MM.1S (cell line): ENCODE measurements around the gene BRIP1.
"Not testable (repeated sequence)": the region's sequence is repeated elsewhere in the genome, so short reads cannot be mapped to it uniquely, and the experiment has no call there.

Source experiments
- DNase-seq: peaks from one replicate; pipeline ENCODE4 v3.0.0-alpha.2; 2015
- H2AFZ ChIP-seq: fragments of 300-600 bp; sonication (generic); 2 replicates; pipeline ENCODE4 v1.6.0; 2016; ENCODE audit warnings: antibody characterized with exemption, low read length
- H3F3A ChIP-seq: fragments of 300-600 bp; sonication (generic); 2 replicates; pipeline ENCODE4 v1.6.1; 2016; ENCODE audit warnings: mild to moderate bottlenecking, antibody characterized with exemption, low read length, moderate library complexity, mixed read lengths; ENCODE audit not compliant: insufficient read depth
- H3K27ac ChIP-seq: fragments of 300-600 bp; sonication (generic); 2 replicates; pipeline ENCODE4 v1.5.1; 2016; ENCODE audit warnings: mild to moderate bottlenecking, low read length
- H3K27me3 ChIP-seq: fragments of 300-600 bp; sonication (generic); replicated peaks from 2 replicates; pipeline ENCODE4 v1.6.0; 2016; ENCODE audit warnings: low read length; ENCODE audit not compliant: insufficient read depth
- H3K36me3 ChIP-seq: fragments of 300-600 bp; sonication (generic); replicated peaks from 2 replicates; pipeline ENCODE4 v1.6.1; 2016; ENCODE audit warnings: mild to moderate bottlenecking, low read length, mixed read lengths; ENCODE audit not compliant: insufficient read depth
- H3K4me1 ChIP-seq: fragments of 300-600 bp; sonication (generic); 2 replicates; pipeline ENCODE4 v1.6.1; 2016; ENCODE audit warnings: low read length, mixed read lengths
- H3K4me2 ChIP-seq: fragments of 300-600 bp; sonication (generic); 2 replicates; pipeline ENCODE4 v1.6.0; 2016; ENCODE audit warnings: low read depth, low read length
- H3K4me3 ChIP-seq: fragments of 300-600 bp; sonication (generic); 2 replicates; pipeline ENCODE4 v1.5.1; 2016; ENCODE audit warnings: low read length, mixed read lengths
- H3K79me2 ChIP-seq: fragments of 300-600 bp; sonication (generic); 2 replicates; pipeline ENCODE4 v1.6.1; 2016; ENCODE audit warnings: mixed run types, low read length, mixed read lengths
- H3K9ac ChIP-seq: fragments of 300-600 bp; sonication (generic); 2 replicates; pipeline ENCODE4 v1.6.1; 2016; ENCODE audit warnings: low read length, mixed read lengths
- H3K9me2 ChIP-seq: fragments of 300-600 bp; sonication (generic); replicated peaks from 2 replicates; pipeline ENCODE4 v1.6.1; 2016; ENCODE audit warnings: mild to moderate bottlenecking, low read length, mixed read lengths; ENCODE audit not compliant: insufficient read depth
- H3K9me3 ChIP-seq: fragments of 300-600 bp; sonication (generic); replicated peaks from 2 replicates; pipeline ENCODE4 v1.6.1; 2016; ENCODE audit warnings: mild to moderate bottlenecking, low read length, mixed read lengths; ENCODE audit not compliant: insufficient read depth
- H4K20me1 ChIP-seq: fragments of 300-600 bp; sonication (generic); 2 replicates; pipeline ENCODE4 v1.6.1; 2016; ENCODE audit warnings: mild to moderate bottlenecking, low read length, moderate library complexity, mixed read lengths; ENCODE audit not compliant: insufficient read depth
- EZH2 ChIP-seq: fragments of 300-600 bp; sonication (generic); optimal IDR thresholded peaks from 2 replicates; pipeline ENCODE3; 2017; ENCODE audit warnings: low read depth, mild to moderate bottlenecking, antibody characterized with exemption, low read length, mixed read lengths
- EZH2phosphoT487 ChIP-seq: fragments of 300-600 bp; sonication (generic); IDR thresholded peaks from 2 replicates; pipeline ENCODE4 v1.6.1; 2018; ENCODE audit warnings: antibody characterized with exemption, low read length
- TF ChIP-seq, protein P1 (sequence below): fragments of 300-600 bp; sonication (generic); IDR thresholded peaks from 2 replicates; pipeline ENCODE4 v1.5.1; 2016; ENCODE audit warnings: antibody characterized with exemption, low read length, mixed read lengths

The BRIP1 gene

GRCh38 chr17:61895391-61895790 lies 32.1 kb upstream of the BRIP1 start:
- Histone ChIP-seq H3K4me3 (no peak overlapping the region), H3K4me2 (no peak overlapping the region), H3K79me2 (no peaks in the 10 kb centered on the region), H3K9me3 (no peaks in the 10 kb centered on the region), H4K20me1 (no peaks in the 10 kb centered on the region), H3K27ac (no peak overlapping the region), H3K4me1 (no peaks in the 10 kb centered on the region), H3K9me2 (no peaks in the 10 kb centered on the region), H3K36me3 (no peaks in the 10 kb centered on the region; the same call in 1 of the 2 replicates), H3K27me3 (no peaks in the 10 kb centered on the region), H2AFZ (no peak overlapping the region), H3F3A (no peaks in the 10 kb centered on the region), H3K9ac (no peak overlapping the region)
- TF ChIP-seq, protein P1, sequence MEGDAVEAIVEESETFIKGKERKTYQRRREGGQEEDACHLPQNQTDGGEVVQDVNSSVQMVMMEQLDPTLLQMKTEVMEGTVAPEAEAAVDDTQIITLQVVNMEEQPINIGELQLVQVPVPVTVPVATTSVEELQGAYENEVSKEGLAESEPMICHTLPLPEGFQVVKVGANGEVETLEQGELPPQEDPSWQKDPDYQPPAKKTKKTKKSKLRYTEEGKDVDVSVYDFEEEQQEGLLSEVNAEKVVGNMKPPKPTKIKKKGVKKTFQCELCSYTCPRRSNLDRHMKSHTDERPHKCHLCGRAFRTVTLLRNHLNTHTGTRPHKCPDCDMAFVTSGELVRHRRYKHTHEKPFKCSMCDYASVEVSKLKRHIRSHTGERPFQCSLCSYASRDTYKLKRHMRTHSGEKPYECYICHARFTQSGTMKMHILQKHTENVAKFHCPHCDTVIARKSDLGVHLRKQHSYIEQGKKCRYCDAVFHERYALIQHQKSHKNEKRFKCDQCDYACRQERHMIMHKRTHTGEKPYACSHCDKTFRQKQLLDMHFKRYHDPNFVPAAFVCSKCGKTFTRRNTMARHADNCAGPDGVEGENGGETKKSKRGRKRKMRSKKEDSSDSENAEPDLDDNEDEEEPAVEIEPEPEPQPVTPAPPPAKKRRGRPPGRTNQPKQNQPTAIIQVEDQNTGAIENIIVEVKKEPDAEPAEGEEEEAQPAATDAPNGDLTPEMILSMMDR: no peak
- TF ChIP-seq EZH2 (no peak), EZH2phosphoT487 (no peak)
- DNase-seq: no peak

- not testable (repeated sequence) for H3K36me3 ChIP-seq, H3K4me2 ChIP-seq, H3K9ac ChIP-seq, H3K4me3 ChIP-seq, H2AFZ ChIP-seq, H3K4me1 ChIP-seq, H3K79me2 ChIP-seq, H3K27me3 ChIP-seq, H4K20me1 ChIP-seq, H3K9me3 ChIP-seq, DNase-seq, H3K27ac ChIP-seq, H3F3A ChIP-seq, H3K9me2 ChIP-seq
These were observed 31.0 kb upstream of the BRIP1 start for GRCh38 chr17:61894310-61894709.

GRCh38 chr17:61887733-61888132 lies 24.4 kb upstream of the BRIP1 start:
- H3K4me2 ChIP-seq, H3K27me3 ChIP-seq, H2AFZ ChIP-seq, H3K9me3 ChIP-seq, H3K79me2 ChIP-seq, H3K9ac ChIP-seq, H3K4me1 ChIP-seq, H4K20me1 ChIP-seq, H3K27ac ChIP-seq, H3K36me3 ChIP-seq, DNase-seq, H3K4me3 ChIP-seq, H3F3A ChIP-seq, H3K9me2 ChIP-seq: not testable (repeated sequence)

DNA sequence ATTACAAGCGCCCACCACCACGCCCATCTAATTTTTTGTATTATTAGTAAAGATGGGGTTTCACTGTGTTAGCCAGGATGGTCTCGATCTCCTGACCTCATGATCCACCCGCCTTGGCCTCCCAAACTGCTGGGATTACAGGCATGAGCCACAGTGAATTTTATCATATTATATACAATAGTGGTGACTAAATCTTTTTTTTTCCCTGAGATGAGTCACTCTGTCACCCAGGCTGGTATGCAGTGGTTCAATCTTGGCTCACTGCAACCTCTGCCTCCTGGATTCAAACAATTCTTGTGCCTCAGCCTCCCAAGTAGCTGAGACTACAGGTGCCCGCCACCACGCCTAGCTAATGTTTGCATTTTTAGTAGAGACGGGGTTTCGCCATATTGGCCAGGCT lies 22.5 kb upstream of the BRIP1 start:
- not testable (repeated sequence) for H3K27me3 ChIP-seq, H3K9me3 ChIP-seq, H2AFZ ChIP-seq, H3F3A ChIP-seq, H3K9me2 ChIP-seq, H3K36me3 ChIP-seq, H3K4me2 ChIP-seq, H3K9ac ChIP-seq, H4K20me1 ChIP-seq, H3K4me1 ChIP-seq, DNase-seq, H3K79me2 ChIP-seq, H3K27ac ChIP-seq, H3K4me3 ChIP-seq

- Histone ChIP-seq H4K20me1 (no peaks in the 10 kb centered on the region), H3K9me2 (no peaks in the 10 kb centered on the region), H3K4me2 (no peak overlapping the region), H3K27me3 (no peaks in the 10 kb centered on the region), H2AFZ (no peak overlapping the region), H3F3A (no peaks in the 10 kb centered on the region), H3K27ac (no peak overlapping the region), H3K79me2 (no peaks in the 10 kb centered on the region), H3K36me3 (no peaks in the 10 kb centered on the region), H3K9ac (no peak overlapping the region), H3K4me1 (no peaks in the 10 kb centered on the region), H3K9me3 (no peaks in the 10 kb centered on the region), H3K4me3 (no peak overlapping the region)
- DNase-seq: no peak
- TF ChIP-seq EZH2phosphoT487: no peak
- no peak for TF ChIP-seq EZH2
- TF ChIP-seq, protein P1: no peak
These were observed 21.5 kb upstream of the BRIP1 start for GRCh38 chr17:61884864-61885263.
